Airway epithelial cell (primary cell): ENCODE results near the gene ZNF141. TPM values are rescaled to one million over a fixed set of nuclear protein-coding genes. Genes with fewer than 3 reads are reported as not detected.

Experiments used
- total RNA-seq: library from RNA; depleted of rRNA; stranded (reverse); fragments of >200 nt; gene quantifications from 2 replicates; pipeline ENCODE4 v1.2.3, GENCODE V29; 2015

Gene ZNF141
- total RNA-seq, result 3.9 and 4.5 TPM in 2 replicates

GRCh38 chr4:337143-337931, at the start of gene ZNF141:
Gene ZNF141, plus strand, starts transcription at chr4:337814. Its CDS starts 170 bp downstream, at chr4:337984.

GRCh38 chr4:304969-305680, 32.5 kb upstream of the ZNF141 start, which contains the start of gene ZNF732:
Gene ZNF732, minus strand, starts transcription at chr4:305474. Its CDS starts 164 bp downstream, at chr4:305310.

Other genes starting within 250 kb of the ZNF141 start
- gene ZNF718, start 213.3 kb upstream of the ZNF141 start, total RNA-seq, result 3.5 and 4.8 TPM in 2 replicates
- gene ZNF732, start 32.3 kb upstream of the ZNF141 start, total RNA-seq, result 0.93 and 1.8 TPM in 2 replicates
- 12.2 and 16.9 TPM in 2 replicates for gene ZNF721, start 161.3 kb downstream of the ZNF141 start, total RNA-seq
- gene PIGG, start 161.4 kb downstream of the ZNF141 start, total RNA-seq, result 27.6 and 28.8 TPM in 2 replicates
- gene TMEM271, start 238.5 kb downstream of the ZNF141 start, total RNA-seq, result not detected in 2 replicates